GM13976 (cell line): ENCODE data around the gene GIMAP8.
"Not testable (repeated sequence)": the region's sequence is repeated elsewhere in the genome, so short reads cannot be mapped to it uniquely, and the experiment has no call there.

ENCODE experiments used
- DNase-seq: peaks from one replicate; pipeline ENCODE4 v3.0.0; 2012; ENCODE audit warnings: low spot score
- CTCF ChIP-seq: IDR thresholded peaks from 2 replicates; pipeline ENCODE4 v1.5.1; 2012; ENCODE audit warnings: borderline replicate concordance, mild to moderate bottlenecking; ENCODE audit not compliant: insufficient read depth; ENCODE audit errors: extremely low read depth, missing control alignments, control extremely low read depth
- in situ Hi-C: fragments of 300-500 bp; cut with MboI; formaldehyde crosslinking; loops from one replicate; pipeline ENCODE4 v1.12.0; 2022; ENCODE audit warnings: low sequenced_read_pairs, mixed read lengths, inconsistent platforms; ENCODE audit not compliant: unreplicated experiment

GIMAP8 gene

GRCh38 chr7:150476819-150477631, 26.6 kb downstream of the GIMAP8 start:
- no peak for DNase-seq
- no peak for TF ChIP-seq CTCF
- in situ Hi-C loops, result no loop called here

DNA sequence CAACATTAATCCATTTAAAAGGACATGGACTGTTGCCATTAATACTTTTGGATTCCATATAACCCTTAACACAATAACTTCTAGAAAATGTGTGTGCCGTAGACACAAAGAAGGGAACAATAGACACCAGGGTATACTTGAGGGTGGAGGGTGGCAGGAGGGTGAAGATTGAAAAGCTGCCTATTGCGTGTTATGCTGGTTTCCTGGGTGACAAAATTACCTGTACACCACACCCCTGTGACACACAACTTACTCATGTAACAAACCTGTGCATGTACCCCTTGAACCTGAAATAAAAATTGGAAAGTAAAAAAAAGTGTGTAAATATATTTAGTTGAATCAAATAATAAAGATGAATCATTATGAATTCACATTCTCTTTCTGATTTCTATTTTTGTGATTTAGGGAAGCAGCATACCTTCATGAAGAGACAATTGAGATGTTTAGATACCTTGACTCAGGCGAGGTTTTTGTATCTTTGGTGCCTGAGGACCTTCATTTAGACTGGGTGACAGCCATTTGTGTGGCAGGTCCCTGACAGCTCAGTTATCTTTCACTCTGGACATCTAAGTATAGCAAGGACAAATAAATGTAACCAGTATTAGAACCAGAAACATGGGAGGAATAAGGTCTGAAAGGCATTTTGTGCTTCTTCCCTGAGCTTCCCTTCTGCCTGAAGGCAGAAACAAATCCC, 28.7 kb downstream of the GIMAP8 start:
- no peak for DNase-seq
- TF ChIP-seq CTCF, result no peak
- in situ Hi-C loops, result no loop called here

DNA sequence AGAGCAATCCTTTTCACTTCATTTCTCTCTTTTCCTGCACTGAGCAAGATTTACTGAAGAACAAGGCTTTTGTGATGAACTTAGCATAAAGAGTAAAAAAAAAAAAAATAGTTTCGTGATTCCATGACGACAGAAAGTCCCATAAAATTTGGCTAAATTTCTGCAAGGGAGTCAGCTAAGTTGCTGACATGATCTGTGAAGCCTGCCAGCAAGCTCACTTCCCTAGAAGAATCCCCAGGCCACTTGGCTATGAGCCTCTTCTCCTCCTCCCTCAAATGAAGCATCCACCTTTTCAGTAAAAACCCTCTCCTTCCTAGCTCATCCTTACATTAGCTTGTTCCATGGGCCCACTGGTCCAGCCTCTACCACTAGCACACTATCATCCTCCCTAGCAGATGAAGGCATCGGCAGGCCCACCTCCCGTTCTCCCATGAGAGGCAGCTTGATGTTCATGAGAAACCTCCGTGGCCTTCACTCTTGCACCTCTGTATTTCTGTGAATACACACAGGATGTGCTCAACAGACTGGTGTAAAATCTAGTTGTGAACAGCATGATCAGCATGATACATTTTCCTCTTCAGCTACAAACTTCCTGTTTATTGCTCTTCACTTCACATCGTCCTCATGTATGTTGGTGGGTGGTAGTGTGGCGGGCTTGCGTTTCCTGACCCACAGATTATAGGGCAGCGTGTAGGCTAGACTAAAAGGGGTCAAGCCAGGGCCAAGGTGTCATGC, 30.9 kb downstream of the GIMAP8 start:
- no peak for DNase-seq
- in situ Hi-C loops, result no loop called here
- TF ChIP-seq CTCF, result no peak

DNA sequence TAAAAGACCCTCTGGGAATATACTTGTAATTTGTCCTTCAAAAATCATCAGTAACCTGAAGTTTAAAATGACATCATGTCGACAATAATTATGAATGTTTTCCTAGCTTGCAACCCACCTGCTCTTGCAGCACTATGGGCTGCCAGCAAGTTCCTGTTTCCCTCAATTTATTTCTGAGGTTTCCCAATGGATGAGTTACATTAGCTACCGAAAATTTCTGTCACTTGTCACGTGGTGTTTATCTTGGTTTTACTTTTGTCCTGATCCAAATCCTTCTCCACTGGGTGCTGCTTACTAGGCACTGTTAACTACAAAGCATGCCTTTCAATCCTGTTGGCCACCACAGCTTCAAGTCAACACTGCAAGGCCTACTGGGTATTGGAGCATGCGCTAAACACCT, 31.5 kb downstream of the GIMAP8 start:
- TF ChIP-seq CTCF, result no peak
- in situ Hi-C loops, result no loop called here

DNA sequence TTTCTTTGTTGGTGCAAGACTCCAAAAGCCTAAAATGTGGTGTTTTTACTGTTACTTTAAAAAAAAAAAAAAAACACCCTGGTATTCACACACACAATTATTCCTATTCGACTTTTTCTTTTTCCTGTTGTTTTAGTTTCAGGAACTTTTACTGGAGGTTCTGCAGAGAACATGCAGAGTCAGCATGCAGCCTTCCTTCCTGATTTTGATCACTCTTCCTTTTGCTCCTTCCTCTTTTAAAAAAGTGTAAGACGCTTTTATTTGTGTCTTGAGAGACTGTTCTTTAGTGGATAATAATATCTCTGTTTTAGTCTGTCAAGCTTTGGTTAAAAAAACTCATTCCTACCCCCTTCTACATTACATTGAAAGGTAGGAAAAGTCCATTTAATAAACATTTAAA, 33.1 kb downstream of the GIMAP8 start:
- DNase-seq, in situ Hi-C loops: not testable (repeated sequence)

More for the DNA sequence above, 31.5 kb downstream of the GIMAP8 start:
- DNase-seq, result no peak

DNA sequence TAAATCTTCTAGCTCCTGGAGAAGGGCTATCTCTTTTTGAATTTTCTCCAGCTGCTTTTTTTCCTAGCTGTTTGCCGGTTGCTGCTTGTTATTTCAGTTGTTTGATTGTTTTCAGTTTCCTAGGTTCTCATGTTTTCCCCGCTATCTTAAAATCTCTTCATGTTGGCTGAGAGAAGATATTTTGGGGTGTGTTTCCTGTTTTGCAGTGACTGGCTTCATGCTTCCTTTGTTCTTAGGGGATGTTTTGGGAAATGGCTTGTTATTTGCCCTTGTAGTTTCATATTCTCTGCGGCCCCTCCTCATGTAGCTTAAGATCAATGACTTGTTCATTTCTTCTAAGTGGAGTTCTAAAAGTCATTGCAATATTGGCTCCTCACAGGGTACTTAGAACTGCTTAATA, 33.6 kb downstream of the GIMAP8 start:
- DNase-seq, in situ Hi-C loops: not testable (repeated sequence)

DNA sequence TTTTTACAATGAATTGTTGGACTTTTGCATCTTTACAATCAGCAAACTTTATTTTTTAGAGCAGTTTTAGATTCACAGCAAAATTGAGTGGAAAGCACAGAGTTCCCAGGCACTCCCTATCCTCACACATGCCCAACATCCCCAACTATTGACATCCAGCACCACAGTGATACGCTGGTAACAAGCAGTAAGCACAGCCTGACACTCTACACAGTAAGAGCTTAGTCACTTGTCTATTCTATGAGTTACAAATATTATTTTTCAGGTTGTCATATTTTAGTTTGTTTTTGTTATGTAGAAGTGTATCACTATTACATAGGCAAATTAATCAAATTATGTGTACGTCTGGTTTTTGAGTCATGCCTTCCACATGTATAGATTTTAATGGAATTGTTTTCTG, 37.2 kb downstream of the GIMAP8 start:
- no peak for TF ChIP-seq CTCF
- DNase-seq, result no peak
- in situ Hi-C loops, result no loop called here
